ENCODE data around the gene LINC01488. TPM values are rescaled to one million over a fixed set of nuclear protein-coding genes. Genes with fewer than 3 reads are reported as not detected.

The LINC01488 gene
- total RNA-seq, 4 donors from 2014 or later: not detected

- TF ChIP-seq, protein P1, sequence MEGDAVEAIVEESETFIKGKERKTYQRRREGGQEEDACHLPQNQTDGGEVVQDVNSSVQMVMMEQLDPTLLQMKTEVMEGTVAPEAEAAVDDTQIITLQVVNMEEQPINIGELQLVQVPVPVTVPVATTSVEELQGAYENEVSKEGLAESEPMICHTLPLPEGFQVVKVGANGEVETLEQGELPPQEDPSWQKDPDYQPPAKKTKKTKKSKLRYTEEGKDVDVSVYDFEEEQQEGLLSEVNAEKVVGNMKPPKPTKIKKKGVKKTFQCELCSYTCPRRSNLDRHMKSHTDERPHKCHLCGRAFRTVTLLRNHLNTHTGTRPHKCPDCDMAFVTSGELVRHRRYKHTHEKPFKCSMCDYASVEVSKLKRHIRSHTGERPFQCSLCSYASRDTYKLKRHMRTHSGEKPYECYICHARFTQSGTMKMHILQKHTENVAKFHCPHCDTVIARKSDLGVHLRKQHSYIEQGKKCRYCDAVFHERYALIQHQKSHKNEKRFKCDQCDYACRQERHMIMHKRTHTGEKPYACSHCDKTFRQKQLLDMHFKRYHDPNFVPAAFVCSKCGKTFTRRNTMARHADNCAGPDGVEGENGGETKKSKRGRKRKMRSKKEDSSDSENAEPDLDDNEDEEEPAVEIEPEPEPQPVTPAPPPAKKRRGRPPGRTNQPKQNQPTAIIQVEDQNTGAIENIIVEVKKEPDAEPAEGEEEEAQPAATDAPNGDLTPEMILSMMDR (IDR thresholded peaks at IDR 0.05; ENCODE audit: low read depth): no peak
These were observed 4.9 kb upstream of the LINC01488 start for GRCh38 chr11:69476509-69476961.

GRCh38 chr11:69477086-69477485, 4.4 kb upstream of the LINC01488 start:
- TF ChIP-seq, protein P1 (IDR thresholded peaks at IDR 0.05; ENCODE audit: low read depth): no peak

- TF ChIP-seq, protein P1 (IDR thresholded peaks at IDR 0.05; ENCODE audit: low read depth): no peak
These were observed 1.7 kb upstream of the LINC01488 start for GRCh38 chr11:69479591-69480271.

DNA sequence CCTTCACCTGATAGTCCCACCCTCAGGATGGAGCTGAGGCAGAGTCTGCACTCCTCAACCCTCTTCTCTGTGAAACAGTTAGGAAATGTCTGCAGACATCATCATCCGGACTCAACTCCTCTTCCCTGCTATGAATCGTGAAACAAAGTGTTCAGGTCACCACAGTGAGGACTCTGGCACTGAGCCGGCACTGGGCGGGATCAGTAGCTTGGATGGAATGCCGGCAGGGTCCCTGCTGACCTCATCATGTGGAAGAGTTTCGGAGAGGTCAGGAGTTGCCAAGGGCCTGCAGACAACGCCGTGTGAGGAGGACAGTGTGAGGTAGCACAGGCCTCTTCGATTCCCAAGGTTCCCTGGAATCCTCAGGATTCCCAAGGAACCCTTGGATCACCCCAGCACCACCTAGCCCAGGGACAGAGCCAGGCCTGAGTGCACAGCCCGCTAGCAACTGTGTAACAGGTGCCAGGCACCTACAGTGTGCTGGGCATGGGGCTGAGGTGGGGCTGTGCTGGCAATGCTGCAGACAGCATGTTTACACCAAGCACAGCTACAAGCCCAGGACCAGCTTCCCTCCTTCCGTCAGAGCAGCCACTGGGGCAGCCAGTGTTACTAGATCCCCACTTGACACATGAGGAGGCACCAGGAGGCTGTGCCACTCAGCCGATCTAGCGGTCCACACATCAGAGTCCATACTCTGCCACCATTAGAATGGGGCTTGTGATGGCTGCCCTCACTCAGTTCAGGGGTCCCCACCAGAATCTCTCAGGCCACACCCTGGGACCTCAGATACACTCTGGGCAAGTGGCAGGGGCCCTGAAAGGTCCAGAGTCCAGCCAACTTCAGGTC, 693 bp upstream of the LINC01488 start:
- TF ChIP-seq, protein P1 (IDR thresholded peaks at IDR 0.05; ENCODE audit: low read depth): no peak

DNA sequence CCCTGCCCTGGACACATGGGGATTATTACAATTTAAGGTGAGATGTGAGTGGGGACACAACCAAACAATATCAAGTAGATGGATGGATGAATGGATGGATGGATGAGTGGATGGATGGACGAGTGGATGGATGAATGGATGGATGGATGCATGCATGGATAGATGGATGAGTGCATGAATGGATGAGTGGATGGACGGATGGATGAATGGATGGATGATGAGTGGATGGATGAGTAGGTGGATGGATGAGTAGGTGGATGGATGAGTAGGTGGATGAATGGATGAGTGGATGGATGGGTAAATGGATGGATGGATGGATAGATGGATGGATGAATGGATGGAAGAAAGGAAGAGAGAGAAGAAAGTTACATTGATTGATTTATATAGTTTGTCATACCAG, 859 bp downstream of the LINC01488 start:
- TF ChIP-seq, protein P1 (IDR thresholded peaks at IDR 0.05; ENCODE audit: low read depth): no peak

DNA sequence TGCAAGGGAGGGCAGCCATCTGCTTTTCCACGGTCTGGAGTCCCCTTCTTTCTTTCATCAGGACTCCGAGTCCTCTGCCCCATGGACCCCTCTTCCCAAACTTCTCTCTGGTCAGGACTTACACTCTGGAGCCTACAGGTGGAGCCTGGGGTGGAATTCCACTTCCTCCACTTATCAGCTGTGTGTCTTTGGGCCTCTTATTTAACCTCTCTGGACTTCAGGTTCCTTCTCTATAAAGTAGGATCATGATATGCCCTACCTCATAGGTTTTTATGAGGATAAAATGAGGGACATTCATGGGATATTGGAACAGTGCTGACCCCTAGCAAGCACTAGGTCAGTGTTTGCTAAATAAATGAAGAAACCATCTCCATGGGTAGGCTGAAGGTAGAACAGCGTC, 1.7 kb downstream of the LINC01488 start:
- TF ChIP-seq, protein P1 (IDR thresholded peaks at IDR 0.05; ENCODE audit: low read depth): no peak

DNA sequence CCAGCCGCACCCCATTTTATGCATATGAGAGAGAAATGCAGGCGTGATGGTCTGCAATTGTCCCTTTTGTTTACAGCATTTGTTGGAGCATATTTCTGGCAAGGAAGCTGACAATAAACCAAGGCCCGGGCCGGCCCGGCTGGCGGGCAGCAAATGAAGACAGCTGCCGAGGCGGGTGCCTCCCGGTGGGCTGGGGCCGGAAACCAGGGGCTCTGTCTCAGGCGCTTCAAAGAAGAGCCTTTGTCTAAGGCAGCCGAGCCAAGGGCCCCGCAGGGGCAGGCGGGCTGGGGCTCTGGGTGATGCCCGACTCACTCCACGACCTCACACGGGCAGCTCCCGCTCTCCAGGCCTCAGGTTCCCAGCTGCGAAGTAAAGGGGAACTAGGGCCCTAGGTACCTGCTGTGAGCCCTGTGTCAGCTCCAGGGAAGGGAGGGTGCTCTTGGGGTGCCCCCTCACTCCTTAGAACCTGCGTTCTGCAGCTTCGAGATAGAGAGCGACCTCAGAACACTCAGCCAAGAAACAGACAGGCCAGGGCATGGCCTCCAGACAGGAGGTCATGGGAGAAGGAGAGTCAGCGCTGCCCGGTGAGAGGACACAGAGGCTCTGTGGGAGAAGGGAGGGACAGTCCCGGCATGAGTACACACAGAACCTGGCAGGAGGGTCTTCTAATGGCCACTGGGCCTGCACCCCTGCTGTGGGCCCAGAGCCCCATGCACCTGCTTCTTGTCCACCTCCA, 2.4 kb downstream of the LINC01488 start:
- TF ChIP-seq, protein P1 (IDR thresholded peaks at IDR 0.05; ENCODE audit: low read depth): no peak

Measured in subcutaneous adipose tissue (tissue), 4 donors.